Osteocyte (in vitro differentiated cells): ENCODE measurements around the gene NT5C3A. TPM values are rescaled to one million over a fixed set of nuclear protein-coding genes. Genes with fewer than 3 reads are reported as not detected.

Source experiments
- DNase-seq: peaks from one replicate; pipeline ENCODE4 v3.0.0; 2021; ENCODE audit warnings: mixed read lengths; ENCODE audit not compliant: unreplicated experiment; ENCODE audit errors: extremely low spot score
- H3K27ac Mint-ChIP-seq: one replicate; pipeline ENCODE4 v1.8.0; 2021; ENCODE audit warnings: mild to moderate bottlenecking, mixed read lengths; ENCODE audit not compliant: unreplicated experiment
- H3K27me3 Mint-ChIP-seq: one replicate; pipeline ENCODE4 v1.8.0; 2021; ENCODE audit warnings: mixed read lengths; ENCODE audit not compliant: unreplicated experiment
- H3K36me3 Mint-ChIP-seq: one replicate; pipeline ENCODE4 v1.8.0; 2021; ENCODE audit warnings: mixed read lengths; ENCODE audit not compliant: unreplicated experiment
- H3K4me1 Mint-ChIP-seq: one replicate; pipeline ENCODE4 v1.8.0; 2021; ENCODE audit warnings: mixed read lengths; ENCODE audit not compliant: unreplicated experiment
- H3K4me3 Mint-ChIP-seq: one replicate; pipeline ENCODE4 v1.8.0; 2021; ENCODE audit warnings: mild to moderate bottlenecking, moderate library complexity, mixed read lengths; ENCODE audit not compliant: unreplicated experiment
- H3K9me3 Mint-ChIP-seq: one replicate; pipeline ENCODE4 v1.8.0; 2021; ENCODE audit warnings: mixed read lengths; ENCODE audit not compliant: unreplicated experiment
- total RNA-seq: library from RNA; stranded (reverse); gene quantifications from 2 replicates; pipeline ENCODE4 v1.2.1, GENCODE V29; 2021
- TF ChIP-seq, protein P1 (sequence below): fragments of 200-600 bp; sonication (generic); IDR thresholded peaks from 2 replicates; pipeline ENCODE4 v1.5.0; 2021; ENCODE audit warnings: antibody characterized with exemption, mild to moderate bottlenecking, moderate library complexity

NT5C3A gene
- total RNA-seq, 1 donor from 2014 or later: 20.4 TPM

- peaks cover 24% of the 10 kb centered on the region for H3K4me1 Mint-ChIP-seq
- H3K27me3 Mint-ChIP-seq: no peaks in the 10 kb centered on the region
- no peak overlapping the region for H3K4me3 Mint-ChIP-seq
- TF ChIP-seq, protein P1, sequence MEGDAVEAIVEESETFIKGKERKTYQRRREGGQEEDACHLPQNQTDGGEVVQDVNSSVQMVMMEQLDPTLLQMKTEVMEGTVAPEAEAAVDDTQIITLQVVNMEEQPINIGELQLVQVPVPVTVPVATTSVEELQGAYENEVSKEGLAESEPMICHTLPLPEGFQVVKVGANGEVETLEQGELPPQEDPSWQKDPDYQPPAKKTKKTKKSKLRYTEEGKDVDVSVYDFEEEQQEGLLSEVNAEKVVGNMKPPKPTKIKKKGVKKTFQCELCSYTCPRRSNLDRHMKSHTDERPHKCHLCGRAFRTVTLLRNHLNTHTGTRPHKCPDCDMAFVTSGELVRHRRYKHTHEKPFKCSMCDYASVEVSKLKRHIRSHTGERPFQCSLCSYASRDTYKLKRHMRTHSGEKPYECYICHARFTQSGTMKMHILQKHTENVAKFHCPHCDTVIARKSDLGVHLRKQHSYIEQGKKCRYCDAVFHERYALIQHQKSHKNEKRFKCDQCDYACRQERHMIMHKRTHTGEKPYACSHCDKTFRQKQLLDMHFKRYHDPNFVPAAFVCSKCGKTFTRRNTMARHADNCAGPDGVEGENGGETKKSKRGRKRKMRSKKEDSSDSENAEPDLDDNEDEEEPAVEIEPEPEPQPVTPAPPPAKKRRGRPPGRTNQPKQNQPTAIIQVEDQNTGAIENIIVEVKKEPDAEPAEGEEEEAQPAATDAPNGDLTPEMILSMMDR: no peak
- DNase-seq: no peak
- H3K36me3 Mint-ChIP-seq: peaks cover 7% of the 10 kb centered on the region
- no peak overlapping the region for H3K27ac Mint-ChIP-seq
- H3K9me3 Mint-ChIP-seq: no peaks in the 10 kb centered on the region
Observed at GRCh38 chr7:33055158-33055557, 7.4 kb downstream of the NT5C3A start.

DNA sequence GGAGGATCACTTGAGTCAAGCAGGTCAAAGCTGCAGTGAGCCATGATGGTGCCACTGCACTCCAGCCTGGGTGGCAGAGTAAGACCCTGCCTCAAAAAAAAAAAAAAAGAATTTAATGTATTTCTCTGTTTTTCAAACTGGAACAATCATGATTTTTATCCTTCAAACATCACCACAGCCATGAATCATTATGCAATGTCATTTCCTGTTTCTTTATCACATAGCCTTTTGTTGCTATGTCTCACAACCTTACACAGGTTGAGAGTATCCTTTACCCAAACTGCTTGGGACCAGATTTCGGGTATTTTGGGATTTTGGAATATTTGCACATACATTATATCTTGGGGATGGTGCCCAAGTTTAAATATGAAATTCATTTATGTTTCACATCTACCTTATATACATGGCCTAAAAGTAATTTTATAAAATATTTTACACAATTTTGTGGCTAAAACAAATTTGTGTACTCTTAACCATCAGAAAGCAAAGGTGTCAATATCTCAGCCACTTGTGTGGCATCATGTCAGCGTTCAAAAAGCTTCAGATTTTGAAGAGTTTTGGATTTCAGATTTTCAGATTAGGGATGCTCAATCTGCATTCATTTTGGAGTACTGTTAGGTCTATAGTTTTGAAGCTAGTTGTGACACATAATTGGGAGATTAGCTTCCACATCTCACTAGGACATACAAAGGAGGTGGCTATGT is 8.2 kb downstream of the NT5C3A start:
- no peaks in the 10 kb centered on the region for H3K27me3 Mint-ChIP-seq
- peaks cover 20% of the 10 kb centered on the region for H3K4me1 Mint-ChIP-seq
- H3K27ac Mint-ChIP-seq: no peak overlapping the region
- H3K9me3 Mint-ChIP-seq: no peaks in the 10 kb centered on the region
- H3K36me3 Mint-ChIP-seq: peaks cover 7% of the 10 kb centered on the region
- no peak overlapping the region for H3K4me3 Mint-ChIP-seq
- no peak for DNase-seq
- TF ChIP-seq, protein P1: no peak

DNA sequence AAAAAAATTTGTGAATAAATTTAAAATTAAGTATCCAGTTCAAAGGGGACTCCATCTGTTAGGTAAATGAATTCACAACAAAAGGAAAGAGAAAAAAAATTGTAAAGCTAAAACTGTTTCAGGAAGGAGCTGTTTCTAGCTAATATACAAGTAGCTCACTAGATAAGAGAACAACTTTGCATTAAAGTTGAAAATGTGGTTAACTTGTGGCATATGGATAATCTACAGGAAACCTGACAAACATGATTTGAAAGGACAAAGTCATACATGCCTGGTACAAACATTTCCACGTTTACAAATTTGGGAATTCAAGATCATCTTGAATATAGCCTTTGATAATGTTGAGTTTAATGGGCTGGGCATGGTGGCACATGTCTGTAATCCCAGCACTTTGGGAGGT is 8.9 kb downstream of the NT5C3A start:
- no peak for DNase-seq
- TF ChIP-seq, protein P1: no peak
- Mint-ChIP-seq H3K36me3 (peaks cover 6% of the 10 kb centered on the region), H3K4me1 (peaks cover 15% of the 10 kb centered on the region), H3K27ac (no peak overlapping the region), H3K27me3 (no peaks in the 10 kb centered on the region), H3K4me3 (no peak overlapping the region), H3K9me3 (no peaks in the 10 kb centered on the region)

- Mint-ChIP-seq H3K36me3 (peaks cover 2% of the 10 kb centered on the region), H3K4me3 (no peak overlapping the region), H3K4me1 (peaks cover 12% of the 10 kb centered on the region), H3K27ac (peak overlapping the region; percentile 2), H3K27me3 (no peaks in the 10 kb centered on the region), H3K9me3 (no peaks in the 10 kb centered on the region)
- DNase-seq: no peak
- TF ChIP-seq, protein P1: peak; percentile 74
Observed at GRCh38 chr7:33050535-33051318, 11.8 kb downstream of the NT5C3A start.

DNA sequence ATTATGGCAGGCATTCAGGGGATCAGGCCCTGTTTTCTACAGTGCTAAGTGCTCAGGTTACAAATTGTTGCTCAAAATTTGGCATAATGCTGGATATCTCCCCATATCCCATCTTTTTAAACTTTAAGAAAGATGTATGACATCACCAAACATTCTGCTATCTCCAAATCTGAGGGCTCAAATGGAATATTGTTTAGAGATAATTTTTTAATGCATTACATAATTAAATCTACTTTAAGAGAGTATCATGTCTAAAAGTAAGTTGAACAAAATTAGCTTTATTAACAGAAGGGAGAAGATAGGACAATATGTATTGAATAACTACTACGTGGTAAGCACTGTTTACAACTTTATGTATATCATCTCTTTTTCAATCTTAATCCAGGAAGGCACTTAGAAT is 13.9 kb downstream of the NT5C3A start:
- Mint-ChIP-seq H3K27ac (no peak overlapping the region), H3K27me3 (no peaks in the 10 kb centered on the region), H3K9me3 (no peaks in the 10 kb centered on the region), H3K4me3 (no peak overlapping the region), H3K4me1 (peaks cover 13% of the 10 kb centered on the region), H3K36me3 (no peaks in the 10 kb centered on the region)
- TF ChIP-seq, protein P1: no peak
- no peak for DNase-seq
